ENCODE data around the gene NOX3. TPM values are rescaled to one million over a fixed set of nuclear protein-coding genes. Genes with fewer than 3 reads are reported as not detected.

NOX3 gene
- total and polyA plus RNA-seq, 7 donors: not detected

DNA sequence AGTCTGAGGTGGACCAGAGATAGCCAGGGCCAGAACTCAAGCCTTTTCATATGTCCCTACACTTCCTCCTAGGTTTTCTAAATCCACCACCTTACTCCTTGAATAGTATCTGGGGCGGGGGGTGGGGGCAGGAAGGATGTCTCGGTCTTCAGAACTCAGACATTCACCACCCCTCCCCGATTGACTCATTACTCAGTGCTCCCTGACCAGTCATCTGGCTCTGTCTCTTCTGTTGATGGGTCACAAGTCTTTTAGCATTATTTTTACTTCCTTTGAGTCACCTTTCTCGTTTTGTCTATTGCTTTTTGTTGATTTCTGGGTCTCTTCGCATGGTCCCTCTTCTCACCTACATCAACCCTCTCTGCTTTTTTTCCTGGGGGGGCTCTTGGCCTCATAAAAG is 23.3 kb downstream of the NOX3 start:
- TF ChIP-seq, protein P1, sequence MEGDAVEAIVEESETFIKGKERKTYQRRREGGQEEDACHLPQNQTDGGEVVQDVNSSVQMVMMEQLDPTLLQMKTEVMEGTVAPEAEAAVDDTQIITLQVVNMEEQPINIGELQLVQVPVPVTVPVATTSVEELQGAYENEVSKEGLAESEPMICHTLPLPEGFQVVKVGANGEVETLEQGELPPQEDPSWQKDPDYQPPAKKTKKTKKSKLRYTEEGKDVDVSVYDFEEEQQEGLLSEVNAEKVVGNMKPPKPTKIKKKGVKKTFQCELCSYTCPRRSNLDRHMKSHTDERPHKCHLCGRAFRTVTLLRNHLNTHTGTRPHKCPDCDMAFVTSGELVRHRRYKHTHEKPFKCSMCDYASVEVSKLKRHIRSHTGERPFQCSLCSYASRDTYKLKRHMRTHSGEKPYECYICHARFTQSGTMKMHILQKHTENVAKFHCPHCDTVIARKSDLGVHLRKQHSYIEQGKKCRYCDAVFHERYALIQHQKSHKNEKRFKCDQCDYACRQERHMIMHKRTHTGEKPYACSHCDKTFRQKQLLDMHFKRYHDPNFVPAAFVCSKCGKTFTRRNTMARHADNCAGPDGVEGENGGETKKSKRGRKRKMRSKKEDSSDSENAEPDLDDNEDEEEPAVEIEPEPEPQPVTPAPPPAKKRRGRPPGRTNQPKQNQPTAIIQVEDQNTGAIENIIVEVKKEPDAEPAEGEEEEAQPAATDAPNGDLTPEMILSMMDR (IDR thresholded peaks at IDR 0.05): no peak
- no peaks in the 10 kb centered on the region for H3K4me1 ChIP-seq
- no peaks in the 10 kb centered on the region for H3K9me3 ChIP-seq
- no peak overlapping the region for H3K27ac ChIP-seq
- ATAC-seq (no peak), DNase-seq (no peak)
- H3K4me3 ChIP-seq: no peak overlapping the region
- 75 to 82% (median 77%) methylated on average over 5 of the region's 5 CpGs for WGBS, 3 donors
- no peaks in the 10 kb centered on the region for H3K36me3 ChIP-seq (ENCODE audit: insufficient read depth in 1 of 2, low read depth in 1 of 2)
- H3K27me3 ChIP-seq (ENCODE audit: insufficient read depth in 3 of 3, low read length in 2 of 3): peaks cover 0 to 5% (median 0%) of the 10 kb centered on the region in 3 donors
- intact Hi-C loops (cut with DNase I): no loop called here

DNA sequence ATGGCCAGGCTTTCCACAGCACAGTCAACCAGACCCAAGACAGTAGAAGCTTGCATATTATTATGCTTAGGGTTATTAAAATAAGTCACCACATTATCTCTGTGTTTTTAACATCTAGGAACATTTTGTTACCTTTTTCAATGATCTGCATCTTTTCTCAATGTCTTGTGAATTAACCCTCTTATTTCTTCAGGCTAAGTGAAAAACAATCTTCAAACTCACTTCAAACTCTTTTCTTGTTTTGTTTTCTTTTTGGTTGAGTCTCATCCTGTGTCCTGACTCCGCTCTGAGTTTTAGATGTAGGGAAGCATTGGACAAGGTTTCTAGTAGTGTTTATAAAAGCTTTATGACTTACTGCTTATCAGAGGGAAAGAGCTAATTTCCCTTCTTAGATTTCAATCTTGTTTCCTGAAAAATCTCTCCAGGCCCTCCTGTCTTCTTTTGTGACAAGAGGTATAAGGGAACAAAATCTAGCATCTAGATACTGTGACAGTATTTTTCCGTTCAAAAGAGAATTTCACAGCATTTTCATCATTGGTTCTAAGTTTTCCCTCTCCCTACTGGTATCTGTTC is 26.2 kb downstream of the NOX3 start:
- H3K9me3 ChIP-seq: no peaks in the 10 kb centered on the region
- peaks cover 0 to 5% (median 0%) of the 10 kb centered on the region in 3 donors for H3K27me3 ChIP-seq (ENCODE audit: insufficient read depth in 3 of 3, low read length in 2 of 3)
- H3K4me1 ChIP-seq: no peaks in the 10 kb centered on the region
- H3K4me3 ChIP-seq: no peak overlapping the region
- ATAC-seq (no peak), DNase-seq (no peak)
- no peak overlapping the region for H3K27ac ChIP-seq
- no peaks in the 10 kb centered on the region for H3K36me3 ChIP-seq (ENCODE audit: insufficient read depth in 1 of 2, low read depth in 1 of 2)
- intact Hi-C loops (cut with DNase I): no loop called here
- WGBS, 3 donors: 59 to 72% (median 69%) methylated on average over 2 of the region's 2 CpGs
- TF ChIP-seq, protein P1 (IDR thresholded peaks at IDR 0.05): no peak

DNA sequence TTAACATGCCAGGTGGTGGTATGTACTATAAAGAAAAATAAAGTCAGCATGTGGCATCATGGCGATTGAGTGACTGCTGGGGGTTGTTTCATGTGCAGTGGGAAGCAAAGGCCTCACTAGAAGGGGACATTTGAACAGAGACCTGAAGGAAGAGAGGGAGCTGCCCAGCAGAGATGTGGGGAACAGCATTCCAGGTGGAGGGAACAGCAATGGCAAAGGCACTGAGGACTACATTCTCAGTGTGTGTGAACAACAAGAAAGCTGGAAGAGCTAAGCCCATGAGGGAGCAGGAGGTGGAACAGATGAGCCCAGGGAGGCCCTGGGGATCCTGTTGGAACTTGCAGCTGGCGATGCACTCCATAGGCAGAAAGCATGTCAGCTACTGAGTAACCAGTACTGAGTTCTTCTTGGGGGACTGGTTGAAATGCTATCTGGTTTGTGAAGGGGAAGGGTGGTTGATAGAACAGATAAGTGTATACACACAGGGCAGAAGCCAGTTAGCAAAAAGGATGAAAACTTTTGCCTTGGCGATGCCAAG is 29.2 kb downstream of the NOX3 start:
- 86 to 89% (median 88%) methylated on average over 3 of the region's 3 CpGs for WGBS, 3 donors
- DNase-seq (no peak), ATAC-seq (no peak)
- Histone ChIP-seq H3K4me1 (no peaks in the 10 kb centered on the region), H3K9me3 (no peaks in the 10 kb centered on the region), H3K27me3 (ENCODE audit: insufficient read depth in 3 of 3, low read length in 2 of 3) (no peaks in the 10 kb centered on the region), H3K27ac (no peak overlapping the region), H3K4me3 (no peak overlapping the region), H3K36me3 (ENCODE audit: insufficient read depth in 1 of 2, low read depth in 1 of 2) (no peaks in the 10 kb centered on the region)
- intact Hi-C loops (cut with DNase I): no loop called here
- TF ChIP-seq, protein P1 (IDR thresholded peaks at IDR 0.05): no peak

DNA sequence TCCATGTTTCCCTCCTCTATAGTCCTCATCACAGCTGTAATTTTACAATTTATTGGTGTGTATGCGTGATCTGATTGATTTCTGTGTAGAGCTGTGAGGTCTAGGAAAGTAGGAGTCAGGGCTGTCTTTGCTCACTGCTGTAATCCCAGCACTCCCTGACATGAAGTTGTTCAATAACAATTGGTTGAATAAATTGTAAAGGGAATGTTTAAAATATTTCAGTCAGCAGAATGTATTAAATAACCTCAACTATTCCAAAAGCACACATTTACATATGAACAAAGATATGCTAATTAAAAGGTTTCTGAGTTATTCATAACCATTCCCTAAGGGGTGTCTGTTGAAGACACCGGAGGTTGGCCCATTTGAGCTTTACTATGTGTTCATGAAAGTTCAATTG is 31.5 kb downstream of the NOX3 start:
- no peak for ATAC-seq
- intact Hi-C loops (cut with DNase I): no loop called here
- no peaks in the 10 kb centered on the region for H3K36me3 ChIP-seq (ENCODE audit: insufficient read depth in 1 of 2, low read depth in 1 of 2)
- 80 to 82% (median 81%) methylated on average over 2 of the region's 2 CpGs for WGBS, 3 donors
- no peaks in the 10 kb centered on the region for H3K27me3 ChIP-seq (ENCODE audit: insufficient read depth in 3 of 3, low read length in 2 of 3)
- no peak overlapping the region for H3K27ac ChIP-seq
- no peak overlapping the region for H3K4me3 ChIP-seq
- TF ChIP-seq, protein P1 (IDR thresholded peaks at IDR 0.05): no peak
- no peaks in the 10 kb centered on the region for H3K4me1 ChIP-seq
- no peak for DNase-seq
- H3K9me3 ChIP-seq: no peaks in the 10 kb centered on the region

DNA sequence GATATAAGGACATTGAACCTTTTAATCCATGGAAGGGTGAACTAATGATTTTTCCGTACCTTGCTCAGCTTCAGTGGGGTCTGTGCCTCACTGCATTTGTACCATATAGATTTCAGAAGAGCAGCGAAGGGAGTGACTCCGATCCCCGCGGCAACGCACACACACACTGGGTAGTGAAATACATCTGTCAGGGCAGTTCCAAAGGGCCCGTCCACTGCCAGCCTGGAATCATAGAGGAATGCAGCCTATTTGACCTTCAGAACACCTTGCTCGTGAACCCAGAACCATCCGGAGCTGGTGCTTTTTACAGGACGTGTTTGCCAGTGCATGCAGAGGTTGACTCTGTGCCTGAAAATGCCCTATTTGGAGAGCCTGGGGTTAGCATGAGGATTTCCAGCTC is 33.0 kb downstream of the NOX3 start:
- no peaks in the 10 kb centered on the region for H3K9me3 ChIP-seq
- H3K27me3 ChIP-seq (ENCODE audit: insufficient read depth in 3 of 3, low read length in 2 of 3): no peaks in the 10 kb centered on the region
- WGBS, 3 donors: 74 to 79% (median 77%) methylated on average over 10 of the region's 10 CpGs
- no peak overlapping the region for H3K27ac ChIP-seq
- intact Hi-C loops (cut with DNase I): no loop called here
- ATAC-seq: no peak
- no peaks in the 10 kb centered on the region for H3K36me3 ChIP-seq (ENCODE audit: insufficient read depth in 1 of 2, low read depth in 1 of 2)
- no peak overlapping the region for H3K4me3 ChIP-seq
- no peak for DNase-seq
- TF ChIP-seq, protein P1 (IDR thresholded peaks at IDR 0.05): no peak
- H3K4me1 ChIP-seq: peaks cover 4% of the 10 kb centered on the region
